Esophagus muscularis mucosa (tissue), 4 donors: ENCODE results near the gene ZAP70. TPM values are rescaled to one million over a fixed set of nuclear protein-coding genes. Genes with fewer than 3 reads are reported as not detected.

ENCODE experiments used
- DNase-seq: peaks from one replicate; pipeline ENCODE4 v3.0.0-alpha.2; 2017; ENCODE audit errors: extremely low spot score
- H3K27ac ChIP-seq, 4 donors: fragments of 200-600 bp; sonication (generic); replicated peaks in 1 of 4; 1 replicate in 3 of 4; 2 replicates in 1 of 4; pipeline ENCODE4 v1.5.1; 2016 to 2019; ENCODE audit warnings: mild to moderate bottlenecking in 1 of 4
- H3K27me3 ChIP-seq, 4 donors: fragments of 200-600 bp; sonication (generic); one replicate each; pipeline versions ENCODE4 v1.5.1 to v1.6.0; 2016 to 2019
- H3K36me3 ChIP-seq, 4 donors: fragments of 200-600 bp; sonication (generic); one replicate each; pipeline ENCODE4 v1.5.1; 2016 to 2019
- H3K4me1 ChIP-seq, 4 donors: fragments of 200-600 bp; sonication (generic); one replicate each; pipeline ENCODE4 v1.5.1; 2016 to 2019
- H3K4me3 ChIP-seq, 4 donors: fragments of 200-600 bp; sonication (generic); 1 replicate in 2 of 4; 2 replicates in 2 of 4; pipeline ENCODE4 v1.5.1; 2016 to 2019; ENCODE audit warnings: mild to moderate bottlenecking in 4 of 4, moderate library complexity in 1 of 4
- H3K9me3 ChIP-seq, 4 donors: fragments of 200-600 bp; sonication (generic); 1 replicate in 3 of 4; 2 replicates in 1 of 4; pipeline ENCODE4 v1.5.1; 2016 to 2019
- EP300 ChIP-seq: sonication (generic); formaldehyde crosslinking; IDR thresholded peaks from one replicate; pipeline ENCODE4 v1.6.1; 2017; ENCODE audit warnings: antibody characterized with exemption
- POLR2A ChIP-seq: fragments of 450-650 bp; IDR thresholded peaks from one replicate; pipeline ENCODE4 v1.6.1; 2017; ENCODE audit warnings: antibody characterized with exemption, moderate library complexity, mild to moderate bottlenecking, low read depth
- POLR2AphosphoS5 ChIP-seq, 2 donors: sonication (generic); formaldehyde crosslinking; IDR thresholded peaks; one replicate each; pipeline ENCODE4 v1.6.1; 2017; ENCODE audit warnings: antibody characterized with exemption in 2 of 2
- WGBS: methylation state at CpG from one replicate; pipeline ENCODE4 v1.1.5; 2018; 5-methylcytosine and 5-hydroxymethylcytosine counted together
- intact Hi-C: fragments of 100-400 bp; cut with DNase I; formaldehyde crosslinking; loops from one replicate; pipeline ENCODE4 v1.15.1; 2023
- total RNA-seq, 4 donors: library from RNA; depleted of rRNA; stranded (reverse); fragments of >200 nt; gene quantifications; one replicate each; pipeline versions ENCODE4 v1.1.0 to v1.2.1, GENCODE V29; 2016
- TF ChIP-seq, protein P1 (sequence below), 3 experiments: fragments of 200-600 bp in 2 of 3; fragments of 450-650 bp in 1 of 3; sonication (generic) in 2 of 3; IDR thresholded peaks; one replicate each; pipeline ENCODE4 v1.5.1; 2017 to 2019; ENCODE audit warnings: antibody characterized with exemption in 3 of 3, mild to moderate bottlenecking in 2 of 3, moderate library complexity in 1 of 3

The ZAP70 gene
- total RNA-seq, 4 donors from 2014 or later, result 1.2 to 3.5 (median 1.8) TPM

DNA sequence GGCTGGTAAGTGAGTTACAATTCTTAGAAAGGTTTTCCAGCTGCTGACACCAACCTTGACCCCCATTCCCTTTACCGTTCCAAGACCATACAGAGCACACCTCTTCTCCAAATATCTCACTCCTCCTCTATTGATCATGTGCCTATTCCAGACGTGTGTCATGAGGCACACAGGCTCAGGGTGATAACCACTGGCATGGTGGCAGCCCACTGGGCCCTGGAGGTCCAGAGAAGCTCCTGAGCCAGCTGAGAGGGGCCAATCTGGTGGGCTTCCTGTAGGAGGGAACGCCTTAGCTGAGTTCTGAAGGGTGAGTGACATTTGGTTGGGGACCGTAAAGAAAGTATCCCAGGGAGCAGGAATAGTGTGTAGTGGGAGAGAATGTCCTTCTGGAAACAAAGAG is 28.3 kb downstream of the ZAP70 start:
- TF ChIP-seq POLR2A (no peak), POLR2AphosphoS5 (IDR thresholded peaks at IDR 0.05) (no peak), EP300 (no peak)
- TF ChIP-seq, protein P1, sequence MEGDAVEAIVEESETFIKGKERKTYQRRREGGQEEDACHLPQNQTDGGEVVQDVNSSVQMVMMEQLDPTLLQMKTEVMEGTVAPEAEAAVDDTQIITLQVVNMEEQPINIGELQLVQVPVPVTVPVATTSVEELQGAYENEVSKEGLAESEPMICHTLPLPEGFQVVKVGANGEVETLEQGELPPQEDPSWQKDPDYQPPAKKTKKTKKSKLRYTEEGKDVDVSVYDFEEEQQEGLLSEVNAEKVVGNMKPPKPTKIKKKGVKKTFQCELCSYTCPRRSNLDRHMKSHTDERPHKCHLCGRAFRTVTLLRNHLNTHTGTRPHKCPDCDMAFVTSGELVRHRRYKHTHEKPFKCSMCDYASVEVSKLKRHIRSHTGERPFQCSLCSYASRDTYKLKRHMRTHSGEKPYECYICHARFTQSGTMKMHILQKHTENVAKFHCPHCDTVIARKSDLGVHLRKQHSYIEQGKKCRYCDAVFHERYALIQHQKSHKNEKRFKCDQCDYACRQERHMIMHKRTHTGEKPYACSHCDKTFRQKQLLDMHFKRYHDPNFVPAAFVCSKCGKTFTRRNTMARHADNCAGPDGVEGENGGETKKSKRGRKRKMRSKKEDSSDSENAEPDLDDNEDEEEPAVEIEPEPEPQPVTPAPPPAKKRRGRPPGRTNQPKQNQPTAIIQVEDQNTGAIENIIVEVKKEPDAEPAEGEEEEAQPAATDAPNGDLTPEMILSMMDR (IDR thresholded peaks at IDR 0.05), result no peak
- no peaks in the 10 kb centered on the region for H3K9me3 ChIP-seq
- intact Hi-C loops, result no loop called here
- peaks cover 6 to 12% (median 10%) of the 10 kb centered on the region in 4 donors for H3K4me1 ChIP-seq
- no peak for DNase-seq
- H3K36me3 ChIP-seq, result peaks cover 0 to 7% (median 5%) of the 10 kb centered on the region in 4 donors
- H3K27ac ChIP-seq, result no peak overlapping the region
- H3K27me3 ChIP-seq, result no peaks in the 10 kb centered on the region
- no peak overlapping the region for H3K4me3 ChIP-seq
- WGBS, result 79% methylated on average over 4 of the region's 4 CpGs

- H3K4me1 ChIP-seq, result peaks cover 11 to 14% (median 12%) of the 10 kb centered on the region in 4 donors
- intact Hi-C loops, result no loop called here
- WGBS, result 91% methylated on average over 4 of the region's 4 CpGs
- H3K36me3 ChIP-seq, result peaks cover 0 to 7% (median 5%) of the 10 kb centered on the region in 4 donors
- no peak overlapping the region for H3K27ac ChIP-seq
- DNase-seq, result no peak
- no peaks in the 10 kb centered on the region for H3K9me3 ChIP-seq
- TF ChIP-seq POLR2AphosphoS5 (IDR thresholded peaks at IDR 0.05), result no peak
- no peak for TF ChIP-seq EP300
- TF ChIP-seq, protein P1 (IDR thresholded peaks at IDR 0.05), result no peak
- no peak for TF ChIP-seq POLR2A
- H3K4me3 ChIP-seq, result no peak overlapping the region
- no peaks in the 10 kb centered on the region for H3K27me3 ChIP-seq
These were observed 29.0 kb downstream of the ZAP70 start for GRCh38 chr2:97742381-97742847.

- H3K27ac ChIP-seq, result no peak overlapping the region
- 94% methylated on average over 6 of the region's 6 CpGs for WGBS
- H3K9me3 ChIP-seq, result no peaks in the 10 kb centered on the region
- TF ChIP-seq, protein P1 (IDR thresholded peaks at IDR 0.05), result no peak
- TF ChIP-seq POLR2A, result no peak
- TF ChIP-seq POLR2AphosphoS5 (IDR thresholded peaks at IDR 0.05), result no peak
- no peak for TF ChIP-seq EP300
- intact Hi-C loops, result no loop called here
- no peak overlapping the region for H3K4me3 ChIP-seq
- no peaks in the 10 kb centered on the region for H3K27me3 ChIP-seq
- DNase-seq, result no peak
- H3K4me1 ChIP-seq, result peaks cover 11 to 15% (median 12%) of the 10 kb centered on the region in 4 donors
- peaks cover 0 to 7% (median 5%) of the 10 kb centered on the region in 4 donors for H3K36me3 ChIP-seq
These were observed 30.5 kb downstream of the ZAP70 start for GRCh38 chr2:97743913-97744312.

- Histone ChIP-seq H3K36me3 (peaks cover 5 to 19% (median 7%) of the 10 kb centered on the region in 4 donors), H3K9me3 (no peaks in the 10 kb centered on the region), H3K27ac (no peak overlapping the region), H3K4me1 (peaks cover 7 to 12% (median 10%) of the 10 kb centered on the region in 4 donors), H3K27me3 (no peaks in the 10 kb centered on the region), H3K4me3 (no peak overlapping the region)
- TF ChIP-seq, protein P1 (IDR thresholded peaks at IDR 0.05), result no peak
- no peak for TF ChIP-seq POLR2A
- no peak for TF ChIP-seq POLR2AphosphoS5 (IDR thresholded peaks at IDR 0.05)
- no peak for TF ChIP-seq EP300
- no peak for DNase-seq
- WGBS, result 39% methylated on average over 10 of the region's 10 CpGs
- intact Hi-C loops, result no loop called here
These were observed 32.2 kb downstream of the ZAP70 start for GRCh38 chr2:97745474-97746174.
